Umbilical cord (tissue), 2 donors: ENCODE measurements around the gene ACTN1. TPM values are rescaled to one million over a fixed set of nuclear protein-coding genes. Genes with fewer than 3 reads are reported as not detected.

ENCODE experiments used
- DNase-seq: peaks from one replicate; pipeline ENCODE4 v3.0.0-alpha.2; 2015; ENCODE audit warnings: low spot score
- total RNA-seq: library from RNA; depleted of rRNA; stranded (reverse); fragments of >200 nt; gene quantifications from one replicate; pipeline ENCODE4 v1.2.3, GENCODE V29; 2014; ENCODE audit warnings: low replicate concordance; ENCODE audit not compliant: insufficient read depth

The ACTN1 gene
- total RNA-seq, 1 donor from 2014 or later = 456 TPM

DNA sequence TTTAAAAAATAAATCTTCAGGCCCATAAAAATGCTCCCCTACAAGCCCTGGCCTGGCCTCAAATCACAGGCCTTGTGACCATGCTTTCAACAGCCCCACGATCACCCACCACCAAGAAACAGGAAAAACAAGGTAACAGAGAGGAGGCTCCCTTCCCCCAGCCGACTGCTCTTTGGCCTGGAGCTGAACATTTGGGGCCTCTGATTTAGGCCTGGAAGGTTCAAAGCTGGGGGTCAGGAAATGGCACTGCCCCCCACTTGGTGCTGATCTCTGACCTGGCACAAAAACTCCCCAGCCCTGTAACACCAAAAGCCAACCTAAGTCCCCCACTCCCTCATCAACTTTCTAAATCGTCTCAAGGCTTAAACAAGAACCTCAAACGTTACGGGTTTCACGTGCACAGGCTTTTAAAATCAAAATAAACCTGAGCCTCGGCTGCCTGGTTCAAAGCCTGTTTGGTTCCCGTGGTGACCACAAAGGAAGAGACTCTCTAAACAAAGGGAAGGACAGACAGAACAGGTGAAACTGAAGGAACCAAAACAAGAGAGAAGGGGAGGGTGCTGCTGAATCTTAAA, 9.0 kb downstream of the ACTN1 start:
- no peak for DNase-seq

DNA sequence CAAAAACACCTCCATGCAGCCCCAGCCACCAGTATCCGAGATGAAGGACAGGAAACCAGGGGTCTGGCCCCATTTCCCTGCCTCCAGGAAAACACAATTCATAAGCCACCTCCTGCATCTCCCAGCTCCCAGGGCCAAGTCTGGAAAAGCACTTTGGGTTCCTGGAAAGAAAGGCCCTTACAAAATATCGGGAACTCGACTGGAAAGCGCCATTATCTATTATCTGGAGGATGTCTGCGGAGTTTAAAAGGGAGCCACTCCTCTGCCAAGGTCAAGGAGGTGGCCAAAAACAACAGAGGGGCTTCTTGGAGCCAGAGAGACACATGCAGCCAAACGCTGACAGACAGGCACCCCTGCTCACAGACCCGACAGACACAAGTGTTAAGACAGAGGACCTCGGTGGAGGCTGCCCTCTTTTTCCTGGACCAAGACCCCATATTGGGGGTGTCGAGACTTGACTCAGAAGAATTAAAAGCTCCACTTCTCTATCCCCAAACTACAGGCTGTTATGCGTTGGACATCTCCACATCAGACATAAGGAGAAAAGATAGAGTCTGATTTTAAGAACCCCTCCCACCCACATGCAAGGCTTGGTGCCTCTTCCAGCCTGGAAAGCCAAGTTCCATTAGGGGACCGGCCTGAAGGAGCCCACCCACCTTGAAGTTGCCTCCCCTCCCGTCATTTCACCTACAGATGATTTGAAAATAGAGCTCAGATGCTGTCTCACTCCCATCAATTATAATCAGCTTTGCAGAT, 9.6 kb downstream of the ACTN1 start:
- DNase-seq = no peak

DNA sequence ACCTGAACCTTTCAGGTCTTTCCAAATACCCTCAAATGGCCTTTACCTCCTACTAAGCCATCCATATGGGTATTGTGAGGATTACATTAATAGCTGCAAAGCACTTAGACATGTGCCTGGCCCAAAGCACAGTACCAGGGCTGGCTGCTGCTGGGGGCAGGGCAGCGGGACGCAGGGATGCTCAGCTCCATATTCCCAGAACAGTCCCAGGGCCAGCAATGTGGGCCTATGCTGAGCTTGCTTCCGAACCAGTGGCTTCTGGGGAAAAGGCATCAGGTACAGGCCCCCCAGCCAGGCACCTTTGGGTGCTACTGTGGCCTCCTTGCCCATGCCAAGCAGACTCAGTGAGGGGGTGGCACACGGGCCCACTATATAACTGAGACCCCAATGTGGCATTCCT, 10.4 kb downstream of the ACTN1 start:
- DNase-seq = no peak

DNA sequence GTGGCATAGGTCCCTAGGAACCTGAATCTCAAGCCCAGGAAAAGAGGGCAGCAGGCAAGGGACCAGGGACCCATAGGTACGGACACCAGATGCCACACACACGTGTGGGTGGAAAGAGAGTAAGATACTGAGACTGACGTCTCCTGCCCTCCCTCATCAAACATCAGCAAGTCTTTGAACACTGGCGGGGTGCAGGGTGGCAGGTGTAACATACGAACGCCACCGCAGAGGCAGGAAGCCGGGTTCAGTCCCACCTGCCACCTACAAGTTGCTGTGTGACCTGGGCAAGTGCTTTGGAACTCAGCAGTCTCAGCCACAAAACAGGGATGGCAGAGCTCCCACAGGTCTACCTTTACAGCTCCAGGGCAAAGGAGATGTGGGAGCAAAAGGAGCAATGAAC, 11.1 kb downstream of the ACTN1 start:
- DNase-seq = no peak

DNA sequence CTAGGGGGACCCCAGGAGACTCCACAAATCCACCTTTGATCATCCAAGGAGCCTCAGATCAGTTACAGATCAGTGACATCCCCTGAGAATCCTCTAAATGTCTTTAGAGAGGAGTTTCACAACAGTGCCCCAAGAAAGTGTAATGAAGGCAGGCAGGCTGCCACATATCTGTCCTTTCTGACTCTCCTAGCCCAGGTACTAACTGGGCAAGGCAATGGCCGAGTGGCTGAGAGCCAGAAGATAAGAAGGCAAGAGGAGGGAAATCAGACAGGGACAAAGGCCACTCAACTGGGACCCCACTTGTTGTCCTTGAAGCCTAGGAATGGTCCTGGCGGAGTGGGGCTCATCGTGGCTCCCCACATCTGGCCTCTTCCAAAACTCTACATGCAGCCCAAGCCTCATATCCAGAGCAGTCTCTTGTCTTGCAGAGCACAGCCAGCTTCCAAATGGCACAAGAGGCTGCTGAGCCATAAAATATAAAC, 11.6 kb downstream of the ACTN1 start:
- DNase-seq = no peak

DNA sequence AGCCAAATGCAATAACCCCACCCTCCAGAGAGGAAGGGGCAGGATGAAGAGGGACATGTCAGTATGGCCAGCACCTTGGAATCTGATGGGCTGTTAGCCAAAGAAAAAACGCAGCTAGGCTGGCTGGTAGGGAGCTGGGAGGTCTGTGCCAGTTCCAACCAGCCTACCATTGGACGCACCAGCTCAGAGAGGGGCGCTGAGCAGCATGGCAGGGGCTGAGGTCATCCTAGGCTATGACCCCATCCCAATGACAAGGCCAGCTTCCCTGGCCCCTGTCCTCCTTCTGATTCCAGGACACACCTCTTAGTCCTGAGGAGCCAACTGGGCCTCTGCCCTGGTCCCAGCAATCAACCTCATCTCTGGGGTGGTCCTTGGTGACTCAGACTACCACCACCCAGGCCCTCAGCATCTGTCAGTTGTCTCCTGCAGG, 12.2 kb downstream of the ACTN1 start:
- DNase-seq = no peak

DNA sequence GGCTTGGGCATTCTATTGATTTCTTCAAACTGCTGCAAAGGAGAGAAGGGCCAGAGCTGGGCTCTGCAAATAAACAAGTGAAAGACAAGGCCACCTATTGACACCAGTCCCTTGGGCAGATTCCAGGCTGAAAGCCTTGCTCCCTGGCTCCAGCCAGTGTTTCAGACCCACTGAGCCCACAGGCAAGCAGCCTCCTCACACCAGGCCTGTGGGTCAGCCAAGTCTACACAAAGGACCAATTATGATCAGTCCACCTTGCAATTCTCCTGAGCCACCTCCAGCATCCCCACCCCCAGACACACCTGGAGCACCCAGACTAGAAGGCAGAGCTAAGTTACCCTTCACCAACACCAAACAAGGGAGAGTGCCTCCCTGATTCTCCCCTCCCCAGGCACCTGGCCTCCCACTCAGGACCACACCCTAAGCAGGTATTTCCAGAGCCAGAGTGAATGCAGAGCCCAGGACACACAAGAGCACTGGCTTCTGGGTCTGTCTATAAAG, 13.8 kb downstream of the ACTN1 start:
- no peak for DNase-seq

DNA sequence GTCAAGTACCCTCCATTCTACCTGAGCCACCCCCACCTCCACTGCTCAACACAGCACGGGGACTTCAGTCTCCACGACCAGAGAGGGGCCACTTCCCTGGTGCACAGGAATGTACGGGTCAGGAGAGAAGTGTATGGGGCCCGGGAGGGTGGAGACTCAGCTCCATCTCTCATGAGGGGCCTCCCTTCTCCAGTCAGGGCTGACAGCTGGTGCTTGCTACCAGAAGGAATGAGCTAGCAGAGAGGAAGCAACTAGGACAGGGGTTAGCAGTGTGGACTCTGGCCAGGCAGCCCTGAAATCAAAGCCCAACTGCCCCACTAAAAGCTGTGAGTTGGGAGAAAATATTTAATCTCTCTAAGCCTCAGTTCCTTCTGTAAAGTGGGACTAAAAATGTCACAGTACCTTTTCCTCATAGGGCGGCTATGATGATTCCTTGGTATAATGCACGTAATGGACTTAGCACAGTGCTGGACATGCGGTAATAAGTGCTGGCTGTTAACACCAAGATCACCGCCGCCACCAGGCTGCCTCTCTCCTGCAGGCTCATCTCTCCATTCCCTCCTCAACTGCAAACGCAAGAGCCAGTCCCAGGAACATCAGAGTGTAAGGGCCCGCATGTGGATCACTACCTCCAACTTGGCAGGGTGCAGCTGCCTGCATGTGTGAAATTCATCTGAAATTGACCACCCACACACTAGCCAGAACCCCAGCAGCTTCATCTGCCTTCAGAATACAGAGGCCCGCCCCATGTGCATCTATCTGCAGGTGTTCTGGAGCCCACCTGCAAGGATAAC, 14.6 kb downstream of the ACTN1 start:
- peak; percentile 79 for DNase-seq

DNA sequence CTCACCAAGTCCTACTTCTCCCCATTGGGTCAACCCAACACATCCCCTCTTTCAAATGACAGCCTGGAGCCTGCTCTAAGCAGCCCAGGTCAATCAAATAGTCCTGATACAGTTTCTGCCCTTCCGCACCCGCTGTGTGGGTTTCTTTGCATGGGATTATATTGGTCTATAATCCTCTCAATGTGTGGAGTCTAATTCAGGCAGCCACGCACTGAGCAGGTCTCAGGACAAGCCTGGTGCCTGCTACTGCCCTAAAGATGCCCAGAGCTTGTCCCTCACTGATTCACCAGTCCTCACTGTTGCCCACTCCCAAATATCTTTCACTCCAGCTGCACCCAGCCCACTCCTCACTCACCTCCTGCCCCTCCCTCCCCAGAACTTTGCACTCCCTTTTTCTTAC, 16.4 kb downstream of the ACTN1 start:
- DNase-seq = no peak

DNA sequence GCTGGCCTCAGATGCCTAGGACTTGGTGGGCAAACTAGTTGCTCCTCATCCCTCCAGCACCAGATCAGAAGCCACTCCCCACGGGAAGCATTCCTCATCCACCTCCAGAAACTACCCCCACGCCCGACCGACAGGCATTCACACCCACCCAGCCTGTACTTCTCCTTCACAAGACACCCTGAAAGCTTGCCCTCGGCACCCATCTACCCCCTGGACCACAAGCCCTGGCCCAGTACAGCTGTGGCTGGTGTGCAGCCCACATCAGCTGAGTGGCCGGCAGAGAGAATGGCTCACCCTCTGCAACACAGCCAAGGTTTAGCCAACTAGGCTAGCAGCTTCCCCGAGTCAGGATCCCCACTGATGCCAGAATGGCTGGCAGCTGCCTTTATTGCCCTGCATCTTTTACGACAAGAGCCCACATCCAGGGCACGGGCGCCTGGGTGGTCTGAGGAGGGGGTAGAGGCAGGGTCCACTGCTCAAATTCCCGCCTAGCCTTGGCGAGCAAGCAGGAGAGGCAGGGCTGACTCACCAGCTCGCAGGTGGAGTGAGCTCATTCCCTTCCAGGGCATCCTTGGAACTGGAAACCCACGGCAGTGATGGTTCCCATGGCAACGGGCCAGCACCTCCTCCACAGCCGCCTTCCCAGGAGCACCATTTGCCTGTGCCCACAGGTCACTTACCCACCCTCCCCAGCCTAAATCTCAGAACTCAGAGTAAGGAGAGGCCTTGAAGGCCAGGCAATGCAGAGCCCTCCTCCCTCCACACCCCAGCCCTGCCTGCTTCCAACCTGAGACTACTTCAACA, 17.1 kb downstream of the ACTN1 start:
- no peak for DNase-seq

DNA sequence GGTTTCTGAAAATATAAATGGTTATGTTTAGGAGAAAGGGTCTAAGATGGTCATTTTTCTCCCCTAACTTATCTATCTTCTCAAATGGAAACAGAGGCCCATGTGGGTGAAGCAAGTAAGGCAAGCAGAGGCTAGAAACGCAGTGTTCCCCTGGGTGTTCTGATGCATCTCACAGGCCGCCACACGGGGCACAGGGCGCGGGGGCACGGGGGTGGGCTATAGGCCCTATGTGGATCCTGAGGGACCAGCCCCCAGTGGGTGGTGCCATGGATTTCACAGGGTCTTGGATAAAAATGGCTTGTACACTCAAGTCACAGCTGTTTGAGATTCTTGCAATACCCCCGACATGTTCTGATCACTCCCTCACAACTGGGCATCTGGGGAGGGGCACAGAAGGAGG, 17.7 kb downstream of the ACTN1 start:
- DNase-seq = no peak

DNA sequence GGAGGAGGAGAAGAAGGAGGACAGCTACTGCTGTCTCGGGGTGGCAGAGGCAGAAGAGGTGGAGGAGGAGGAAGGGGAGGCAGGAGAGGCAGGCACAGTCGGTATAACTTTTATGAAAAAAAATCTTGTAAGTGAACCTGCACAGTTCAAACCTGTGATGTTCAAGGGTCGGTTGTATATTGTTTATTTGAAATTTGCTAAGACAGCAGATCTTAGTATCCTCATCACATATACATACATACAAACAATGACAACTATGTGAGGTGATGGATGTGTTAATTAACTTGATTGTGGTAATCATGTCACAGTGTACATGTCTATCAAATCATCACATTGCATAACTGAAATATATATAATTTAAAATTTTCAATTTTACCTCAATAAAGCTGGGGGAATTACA, 19.0 kb downstream of the ACTN1 start:
- DNase-seq = no peak

DNA sequence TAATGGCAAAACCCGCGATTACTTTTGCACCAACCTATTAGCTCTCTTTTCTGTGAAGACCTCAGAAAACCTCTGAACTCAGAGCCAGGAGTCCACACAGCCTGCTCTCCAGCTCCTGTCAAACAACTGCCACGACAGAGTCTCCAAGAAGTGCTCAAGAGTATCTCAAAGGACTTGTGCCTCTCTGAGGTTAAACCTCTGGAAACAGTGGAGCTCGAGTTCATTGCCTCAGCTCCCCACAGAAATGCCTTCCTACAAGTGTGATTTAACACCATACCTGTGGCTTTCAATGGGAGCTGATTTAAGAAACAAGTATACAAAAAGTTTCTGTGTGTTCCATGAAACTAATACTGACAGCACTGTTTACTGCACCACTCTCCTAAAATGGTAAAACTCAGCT, 20.1 kb downstream of the ACTN1 start:
- no peak for DNase-seq

DNA sequence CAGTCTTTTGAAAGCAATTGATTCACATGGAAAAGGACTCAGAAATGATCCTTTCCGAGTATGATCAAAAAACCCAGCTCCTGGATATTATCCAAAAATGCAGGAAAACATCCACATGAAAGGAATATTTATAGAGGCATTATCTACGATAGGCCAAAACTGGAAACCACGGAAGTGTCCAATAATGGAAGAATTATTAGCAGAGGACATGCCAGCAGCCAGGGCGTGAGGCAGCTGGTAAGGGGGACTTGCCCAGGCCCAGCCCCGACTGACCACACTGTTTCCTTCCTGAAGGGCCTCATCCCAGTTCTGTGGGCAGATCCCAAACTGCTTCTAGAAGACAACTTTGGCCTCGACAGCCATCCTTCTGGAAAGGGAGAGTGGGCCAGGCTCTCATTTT, 20.5 kb downstream of the ACTN1 start:
- DNase-seq = no peak

DNA sequence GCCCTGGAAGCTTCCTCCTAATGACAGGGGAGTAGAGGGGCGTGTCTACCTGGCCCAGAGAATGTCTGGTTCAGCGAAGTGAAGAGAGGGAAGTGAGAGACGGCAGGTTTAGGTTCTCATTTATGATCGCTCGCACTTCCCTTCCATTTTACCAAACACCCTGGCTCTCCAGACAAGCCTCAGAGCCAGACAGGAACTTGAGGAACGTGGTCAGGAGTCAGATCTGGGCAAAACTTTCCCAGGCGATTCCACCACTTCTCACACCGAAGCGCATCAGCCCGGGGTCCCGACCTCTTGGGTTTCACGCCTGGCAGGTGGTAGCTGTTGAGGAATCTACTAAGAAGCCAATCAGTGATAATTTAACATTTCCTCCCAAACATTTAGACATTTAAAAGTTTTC, 21.3 kb downstream of the ACTN1 start:
- DNase-seq = no peak

DNA sequence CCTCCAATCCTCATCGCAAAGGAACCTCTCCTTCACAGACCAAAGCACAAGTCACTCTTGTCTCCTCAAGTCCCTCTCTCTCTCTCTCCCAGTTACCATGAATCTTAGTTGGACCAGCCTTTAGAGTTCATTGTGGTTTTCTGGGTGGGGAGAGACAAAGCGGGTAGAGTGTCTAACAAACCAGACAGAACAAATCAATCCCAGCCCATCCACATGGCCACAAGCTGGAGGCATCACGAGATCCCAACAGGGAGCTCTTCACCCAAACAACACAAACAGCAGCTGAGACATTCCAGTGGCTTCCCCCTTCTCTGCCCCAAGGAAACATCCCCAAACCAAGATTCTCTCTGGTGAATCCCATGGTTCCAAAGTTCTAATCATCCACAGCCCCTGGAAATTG, 22.4 kb downstream of the ACTN1 start:
- no peak for DNase-seq

DNA sequence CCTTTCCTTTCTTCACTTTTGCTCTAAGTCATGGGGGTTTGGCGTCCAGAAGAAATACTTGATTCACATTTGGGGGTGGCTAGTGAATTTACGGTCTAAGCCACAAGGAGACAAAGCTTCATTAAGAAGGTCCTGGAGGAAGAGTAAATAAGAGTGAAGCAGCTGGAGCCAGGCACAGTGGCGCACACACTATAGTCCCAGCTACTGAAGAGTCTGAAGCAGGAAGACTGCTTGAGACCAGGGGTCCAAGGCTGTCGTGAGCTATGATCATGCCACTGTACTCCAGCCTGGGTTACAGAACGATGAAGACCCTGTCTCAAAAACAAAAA, 23.3 kb downstream of the ACTN1 start:
- DNase-seq = no peak

DNA sequence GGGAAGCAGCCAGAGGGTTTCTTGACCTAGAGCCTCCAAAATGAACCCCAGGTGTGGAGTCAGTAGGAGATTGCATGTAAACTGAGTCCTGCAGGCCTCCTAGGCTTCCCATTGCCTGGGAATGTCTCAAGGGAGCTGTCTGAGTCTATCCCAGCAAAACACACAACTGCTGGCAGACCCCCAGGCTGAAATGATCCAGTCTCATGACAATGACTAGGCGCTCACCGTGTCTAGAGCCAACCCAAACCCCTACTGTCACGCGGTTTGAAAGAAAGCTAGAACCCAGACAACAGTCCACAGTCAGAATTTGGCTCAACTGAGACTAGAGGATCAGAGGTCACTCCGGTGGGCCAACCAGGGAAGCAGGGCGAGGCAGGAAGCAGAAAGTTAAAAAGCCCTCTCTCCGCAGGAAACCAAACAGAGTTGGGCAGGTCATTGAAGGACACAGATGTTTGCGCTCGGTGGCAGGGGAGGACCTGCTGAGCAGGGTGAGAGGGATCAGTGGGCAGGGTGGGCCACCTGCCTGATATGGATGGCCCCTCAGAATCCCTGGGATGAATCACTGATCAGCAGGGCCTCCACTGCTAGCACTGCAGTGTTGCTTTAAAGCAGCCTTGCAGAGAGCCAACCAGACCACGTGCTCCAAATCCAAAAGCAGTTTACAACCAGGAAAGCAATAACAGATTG, 23.8 kb downstream of the ACTN1 start:
- peak; percentile 60 for DNase-seq

DNA sequence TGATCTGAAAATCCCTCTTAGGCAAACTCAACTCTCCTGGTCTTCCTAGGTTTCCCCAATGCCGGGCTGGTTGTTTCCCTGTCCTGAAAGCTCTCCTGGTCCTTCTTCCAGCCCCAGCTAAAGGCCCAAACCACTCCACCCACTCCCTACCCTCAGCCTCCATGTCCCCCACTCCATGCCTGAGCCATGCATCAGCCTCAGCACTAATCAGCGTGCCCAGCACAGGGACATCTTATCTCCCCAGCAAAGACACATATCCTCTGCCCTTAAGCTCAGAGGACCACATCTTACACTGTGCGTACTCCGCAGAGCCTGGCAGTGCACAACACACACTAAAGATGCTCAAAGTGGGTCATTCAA, 25.9 kb downstream of the ACTN1 start:
- DNase-seq = no peak

DNA sequence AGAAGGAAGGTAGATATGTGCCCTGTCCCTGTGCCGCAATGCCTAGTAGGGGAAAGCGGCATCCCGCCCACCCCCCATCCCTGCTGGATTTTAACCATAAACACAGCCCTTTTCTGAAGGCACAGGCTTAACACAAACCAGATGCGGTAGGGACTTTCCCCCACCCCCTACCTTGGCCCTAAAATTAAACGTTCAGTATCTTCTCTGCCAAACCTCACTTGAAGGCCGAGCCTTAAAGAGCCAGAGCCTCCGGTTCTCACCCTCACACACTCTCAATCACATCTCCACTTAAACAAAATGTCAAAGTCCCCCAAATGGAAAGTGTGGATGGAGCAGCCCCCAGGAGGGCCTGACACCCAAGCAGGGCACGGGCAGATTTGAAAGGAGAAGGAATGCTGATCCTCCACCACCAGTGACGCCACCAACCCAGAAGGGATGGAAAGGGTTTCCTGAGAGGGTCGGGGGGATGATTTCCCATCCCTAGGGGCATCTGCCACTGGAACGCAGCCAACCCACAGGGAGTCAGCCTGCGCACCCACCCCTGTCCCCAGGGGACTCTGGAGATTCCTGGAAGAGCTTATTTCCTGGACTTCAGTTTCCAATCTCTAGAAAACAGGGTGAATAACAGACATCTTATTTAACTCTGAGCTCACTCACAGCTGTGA, 26.4 kb downstream of the ACTN1 start:
- peak; percentile 87 for DNase-seq
